Activated CD8-positive, alpha-beta T cell treated with anti-CD3 and anti-CD28 coated beads, Interleukin-2, amount 10 ng/mL, durations not matched to agents 7 days and 5 days (primary cell): ENCODE data around the gene POU2F3. TPM values are rescaled to one million over a fixed set of nuclear protein-coding genes. Genes with fewer than 3 reads are reported as not detected.
"Not testable (repeated sequence)": the region's sequence is repeated elsewhere in the genome, so short reads cannot be mapped to it uniquely, and the experiment has no call there.

Experiments used
- ATAC-seq: fragments of 150-1000 bp; cut with Tn5 transposase; one replicate; pipeline ENCODE4 v1.10.0; 2021; ENCODE audit warnings: moderate library complexity
- CTCF ChIA-PET: fragments of 350-600 bp; sonication (Branson Sonifier 250); formaldehyde crosslinking; loops from one replicate; lab custom pipeline; 2021; ENCODE audit warnings: antibody characterized with exemption; lab: Charles Lee
- POLR2A ChIA-PET: fragments of 350-600 bp; sonication (Branson Sonifier 250); formaldehyde crosslinking; loops from one replicate; lab custom pipeline; 2021; ENCODE audit warnings: antibody characterized with exemption; lab: Charles Lee
- DNase-seq: peaks from one replicate; pipeline ENCODE4 v3.0.0-alpha.2; 2020
- H3K27ac Mint-ChIP-seq: one replicate; pipeline ENCODE4 v1.8.0; 2021; ENCODE audit warnings: mild to moderate bottlenecking, mixed read lengths
- H3K27me3 Mint-ChIP-seq: one replicate; pipeline ENCODE4 v1.8.0; 2021; ENCODE audit warnings: low read depth, mixed read lengths
- H3K36me3 Mint-ChIP-seq: one replicate; pipeline ENCODE4 v1.8.0; 2021; ENCODE audit warnings: low read depth, mixed read lengths
- H3K4me1 Mint-ChIP-seq: one replicate; pipeline ENCODE4 v1.8.0; 2021; ENCODE audit warnings: low read depth, mixed read lengths
- H3K4me3 Mint-ChIP-seq: one replicate; pipeline ENCODE4 v1.8.0; 2021; ENCODE audit warnings: mild to moderate bottlenecking, mixed read lengths
- H3K9me3 Mint-ChIP-seq: one replicate; pipeline ENCODE4 v1.8.0; 2022; ENCODE audit warnings: mixed read lengths; ENCODE audit not compliant: insufficient read depth
- total RNA-seq, 2 experiments: library from RNA; stranded (reverse); gene quantifications; one replicate each; pipeline ENCODE4 v1.2.3, GENCODE V29; 2021

POU2F3 gene
- total RNA-seq, 2 experiments from 2014 or later, result not detected

DNA sequence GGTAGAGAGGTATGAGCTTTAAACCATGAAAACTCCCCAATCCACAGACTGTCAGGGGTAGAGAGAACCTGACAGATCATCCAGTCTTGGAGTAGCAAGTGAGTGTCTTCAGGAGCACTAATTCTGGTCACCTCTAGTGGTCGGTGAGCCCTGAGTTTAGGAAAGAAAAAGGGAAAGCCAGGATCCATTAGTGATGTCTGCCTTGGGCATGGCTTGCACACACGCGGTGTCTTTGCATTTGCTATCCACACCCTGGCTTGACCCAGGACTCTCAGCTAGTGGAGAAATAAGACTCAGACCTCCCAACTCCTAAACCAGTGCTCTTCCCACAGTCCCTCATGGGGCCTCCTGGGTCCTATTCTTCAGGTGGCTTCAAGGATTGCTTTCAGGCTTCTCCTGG, 19.3 kb downstream of the POU2F3 start:
- ChIA-PET POLR2A (interaction anchor here (1.2 kb wide), 1 partner anchor 13 kb away, joined by 3 read pairs; no protein-coding TSS in a partner anchor), CTCF (interaction anchor here (1.3 to 3.4 kb wide), 3 partner anchors 11 to 44 kb away, joined by 4 to 11 read pairs (median 5); no protein-coding TSS in a partner anchor)
- DNase-seq, result no peak
- Mint-ChIP-seq H3K36me3 (no peaks in the 10 kb centered on the region), H3K4me1 (peaks cover 11% of the 10 kb centered on the region), H3K27me3 (peaks cover 66% of the 10 kb centered on the region), H3K4me3 (no peak overlapping the region), H3K27ac (no peak overlapping the region), H3K9me3 (no peaks in the 10 kb centered on the region)
- ATAC-seq, result no peak

DNA sequence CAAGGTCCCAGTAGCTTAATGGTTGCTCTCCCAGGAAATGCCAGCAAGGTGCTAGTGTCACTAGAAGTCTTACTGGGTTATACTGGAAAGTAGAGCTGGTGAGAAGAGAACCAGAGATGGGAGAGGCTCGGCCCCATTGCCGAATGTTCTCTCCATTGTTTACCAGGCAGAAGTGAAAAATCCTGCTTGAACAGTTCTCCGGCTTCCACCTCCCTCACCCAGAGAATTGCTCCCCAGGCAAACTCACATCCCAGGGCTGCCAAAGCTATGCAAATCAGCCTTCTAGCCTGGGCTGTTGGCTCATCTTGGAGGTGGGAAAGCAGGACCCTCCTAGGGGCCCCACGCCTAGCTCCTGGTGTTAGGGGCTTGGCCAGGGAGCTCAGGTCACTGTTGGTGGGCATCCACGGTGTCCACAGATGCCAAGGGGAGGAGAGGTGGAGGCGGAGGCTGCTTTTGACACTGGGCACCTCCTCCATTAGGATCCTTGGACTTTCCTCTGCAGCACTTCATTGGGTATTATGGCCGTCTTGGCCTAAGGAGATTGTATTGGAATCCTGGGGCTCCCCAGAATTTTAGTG, 20.1 kb downstream of the POU2F3 start:
- Mint-ChIP-seq H3K9me3 (no peaks in the 10 kb centered on the region), H3K36me3 (no peaks in the 10 kb centered on the region), H3K4me3 (no peak overlapping the region), H3K27me3 (peaks cover 62% of the 10 kb centered on the region), H3K4me1 (peaks cover 4% of the 10 kb centered on the region), H3K27ac (no peak overlapping the region)
- ChIA-PET CTCF (interaction anchor here (0.8 to 3.4 kb wide), 4 partner anchors 10 to 44 kb away, joined by 3 to 11 read pairs (median 4); no protein-coding TSS in a partner anchor), POLR2A (no interaction called here)
- ATAC-seq, result no peak
- DNase-seq, result no peak

GRCh38 chr11:120260616-120261015, 20.7 kb downstream of the POU2F3 start:
- ChIA-PET CTCF (interaction anchor here (0.8 to 1.2 kb wide), 2 partner anchors 24 to 43 kb away, joined by 3 read pairs; no protein-coding TSS in a partner anchor), POLR2A (no interaction called here)
- peaks cover 57% of the 10 kb centered on the region for H3K27me3 Mint-ChIP-seq
- H3K4me1 Mint-ChIP-seq, result no peaks in the 10 kb centered on the region
- no peak overlapping the region for H3K4me3 Mint-ChIP-seq
- no peaks in the 10 kb centered on the region for H3K9me3 Mint-ChIP-seq
- H3K36me3 Mint-ChIP-seq, result no peaks in the 10 kb centered on the region
- no peak overlapping the region for H3K27ac Mint-ChIP-seq
- ATAC-seq (no peak), DNase-seq (no peak)

DNA sequence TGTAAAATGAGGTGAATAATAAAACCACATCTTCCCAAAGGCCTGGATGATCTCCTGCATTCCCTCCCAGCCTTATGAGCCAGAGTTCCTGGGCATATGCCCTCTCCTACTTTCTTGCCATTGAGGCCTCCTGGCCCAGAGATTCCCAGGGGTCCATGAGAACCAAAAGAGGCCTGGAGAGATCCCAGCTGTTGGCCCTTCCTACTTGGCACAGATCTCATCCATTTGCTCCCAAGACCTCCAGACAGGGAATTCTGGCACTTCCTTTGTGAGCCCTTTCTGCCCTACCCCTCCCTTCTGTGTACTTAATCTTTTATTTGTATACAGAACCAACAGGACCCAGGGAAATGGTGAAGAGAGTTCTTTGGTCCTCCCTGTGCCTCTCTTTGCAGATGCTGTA, 21.4 kb downstream of the POU2F3 start:
- H3K27me3 Mint-ChIP-seq, result peaks cover 57% of the 10 kb centered on the region
- no peaks in the 10 kb centered on the region for H3K36me3 Mint-ChIP-seq
- H3K27ac Mint-ChIP-seq, result no peak overlapping the region
- no peaks in the 10 kb centered on the region for H3K4me1 Mint-ChIP-seq
- ChIA-PET POLR2A (no interaction called here), CTCF (interaction anchor here (1.0 to 1.2 kb wide), 2 partner anchors 42 kb away, joined by 3 read pairs; no protein-coding TSS in a partner anchor)
- ATAC-seq, result no peak
- no peak overlapping the region for H3K4me3 Mint-ChIP-seq
- H3K9me3 Mint-ChIP-seq, result no peaks in the 10 kb centered on the region
- no peak for DNase-seq

DNA sequence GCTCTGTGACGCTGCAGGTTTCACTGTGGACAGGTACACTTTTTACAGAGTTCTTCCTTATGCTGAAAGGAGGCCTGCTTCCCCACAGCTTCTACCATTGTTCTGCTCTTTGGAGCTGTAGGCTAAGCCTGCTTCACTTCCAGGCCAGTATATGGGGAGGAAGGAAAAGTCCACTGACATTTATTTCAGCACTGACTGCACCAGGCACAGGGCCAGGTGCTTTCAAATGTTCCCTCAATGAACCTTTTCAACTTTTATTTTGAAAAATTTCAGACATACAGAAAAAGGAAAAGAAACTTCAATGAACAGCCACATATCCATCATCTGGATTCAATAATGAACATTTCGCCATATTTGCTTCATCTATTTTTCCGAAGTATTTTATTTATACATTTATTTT, 22.0 kb downstream of the POU2F3 start:
- H3K4me3 Mint-ChIP-seq, result no peak overlapping the region
- CTCF ChIA-PET, result interaction anchor here (1.0 kb wide), 1 partner anchor 41 kb away, joined by 3 read pairs; no protein-coding TSS in a partner anchor

GRCh38 chr11:120267319-120267718, 27.4 kb downstream of the POU2F3 start:
- Mint-ChIP-seq H3K27ac (no peak overlapping the region), H3K4me1 (no peaks in the 10 kb centered on the region), H3K36me3 (no peaks in the 10 kb centered on the region), H3K9me3 (no peaks in the 10 kb centered on the region), H3K4me3 (no peak overlapping the region), H3K27me3 (peaks cover 40% of the 10 kb centered on the region)
- ATAC-seq, result no peak
- DNase-seq, result no peak
- POLR2A ChIA-PET, result no interaction called here
- CTCF ChIA-PET, result interaction anchor here (2.4 kb wide), 1 partner anchor 36 kb away, joined by 8 read pairs; no protein-coding TSS in a partner anchor

More for the DNA sequence above, 22.0 kb downstream of the POU2F3 start:
- H3K9me3 Mint-ChIP-seq, result no peaks in the 10 kb centered on the region
- no peaks in the 10 kb centered on the region for H3K4me1 Mint-ChIP-seq
- H3K36me3 Mint-ChIP-seq, result no peaks in the 10 kb centered on the region
- DNase-seq (no peak), ATAC-seq (no peak)
- POLR2A ChIA-PET, result no interaction called here
- peaks cover 57% of the 10 kb centered on the region for H3K27me3 Mint-ChIP-seq
- no peak overlapping the region for H3K27ac Mint-ChIP-seq

- H3K27me3 Mint-ChIP-seq, result peaks cover 38% of the 10 kb centered on the region
- DNase-seq (no peak), ATAC-seq (no peak)
- H3K9me3 Mint-ChIP-seq, result no peaks in the 10 kb centered on the region
- H3K4me3 Mint-ChIP-seq, result no peak overlapping the region
- H3K4me1 Mint-ChIP-seq, result no peaks in the 10 kb centered on the region
- H3K36me3 Mint-ChIP-seq, result no peaks in the 10 kb centered on the region
- ChIA-PET CTCF (interaction anchor here (1.3 to 2.4 kb wide), 3 partner anchors 32 to 67 kb away, joined by 3 to 8 read pairs (median 6); partner anchors contain the start of gene ARHGEF12), POLR2A (no interaction called here)
- H3K27ac Mint-ChIP-seq, result no peak overlapping the region
These were observed 28.7 kb downstream of the POU2F3 start for GRCh38 chr11:120268686-120269085.

- Mint-ChIP-seq H3K4me3 (no peak overlapping the region), H3K27ac (no peak overlapping the region), H3K9me3 (no peaks in the 10 kb centered on the region), H3K36me3 (no peaks in the 10 kb centered on the region), H3K27me3 (peaks cover 43% of the 10 kb centered on the region), H3K4me1 (no peaks in the 10 kb centered on the region)
- ATAC-seq, result no peak
- no peak for DNase-seq
- POLR2A ChIA-PET, result no interaction called here
- CTCF ChIA-PET, result interaction anchor here (1.0 to 1.9 kb wide), 3 partner anchors 11 to 33 kb away, joined by 4 to 6 read pairs (median 5); no protein-coding TSS in a partner anchor
These were observed 30.4 kb downstream of the POU2F3 start for GRCh38 chr11:120270386-120270785.

DNA sequence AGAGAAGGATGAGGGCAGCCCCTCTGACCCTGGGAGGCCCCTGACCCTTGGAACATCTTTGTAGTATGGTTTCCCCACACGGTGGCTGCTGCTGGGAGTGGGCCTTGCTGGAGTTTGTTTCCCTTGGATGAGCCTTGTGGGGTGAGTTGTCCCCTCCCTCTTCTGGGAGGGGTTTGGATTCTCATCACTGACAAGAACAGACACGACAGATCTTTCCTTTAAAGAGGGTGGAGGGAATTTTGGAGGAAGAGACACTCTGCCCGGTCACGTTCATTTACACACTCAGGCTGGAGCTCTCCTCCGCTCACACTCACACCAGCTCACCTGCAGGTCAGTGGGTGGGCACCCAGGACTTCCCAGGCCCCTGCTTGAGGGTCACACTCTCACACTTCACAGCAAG, 31.7 kb downstream of the POU2F3 start:
- POLR2A ChIA-PET, result no interaction called here
- Mint-ChIP-seq H3K9me3 (no peaks in the 10 kb centered on the region), H3K4me1 (no peaks in the 10 kb centered on the region), H3K27ac (no peak overlapping the region), H3K4me3 (no peak overlapping the region), H3K27me3 (peaks cover 32% of the 10 kb centered on the region), H3K36me3 (no peaks in the 10 kb centered on the region)
- ATAC-seq, result no peak
- no peak for DNase-seq
- CTCF ChIA-PET, result no interaction called here

- ATAC-seq (no peak), DNase-seq (no peak)
- no peaks in the 10 kb centered on the region for H3K4me1 Mint-ChIP-seq
- CTCF ChIA-PET, result no interaction called here
- POLR2A ChIA-PET, result no interaction called here
- H3K4me3 Mint-ChIP-seq, result no peak overlapping the region
- H3K36me3 Mint-ChIP-seq, result no peaks in the 10 kb centered on the region
- H3K27ac Mint-ChIP-seq, result no peak overlapping the region
- H3K9me3 Mint-ChIP-seq, result no peaks in the 10 kb centered on the region
- H3K27me3 Mint-ChIP-seq, result peaks cover 27% of the 10 kb centered on the region
These were observed 32.4 kb downstream of the POU2F3 start for GRCh38 chr11:120272303-120272702.

DNA sequence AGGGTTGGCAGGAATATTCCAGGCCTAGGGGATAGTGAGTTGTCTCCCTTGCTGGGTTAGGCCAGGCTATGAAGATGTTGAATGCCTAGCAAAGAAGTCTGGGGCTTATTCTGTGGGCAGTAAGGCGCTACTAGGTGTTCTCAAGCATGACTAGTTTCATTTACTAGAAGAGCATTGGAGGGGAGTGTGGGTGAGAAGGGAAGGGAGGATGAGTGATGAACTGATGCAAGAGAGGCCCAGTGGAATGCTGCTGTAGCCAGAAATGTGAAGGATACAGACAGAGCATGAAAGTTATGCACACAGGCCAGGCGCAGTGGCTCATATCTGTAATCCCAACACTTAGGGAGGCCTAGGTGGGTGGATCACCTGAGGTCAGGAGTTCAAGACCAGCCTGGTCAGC, 33.5 kb downstream of the POU2F3 start:
- no peak for DNase-seq
- CTCF ChIA-PET, result no interaction called here
- no peaks in the 10 kb centered on the region for H3K9me3 Mint-ChIP-seq
- POLR2A ChIA-PET, result no interaction called here
- H3K27ac Mint-ChIP-seq, result no peak overlapping the region
- no peaks in the 10 kb centered on the region for H3K4me1 Mint-ChIP-seq
- H3K36me3 Mint-ChIP-seq, result no peaks in the 10 kb centered on the region
- ATAC-seq, result no peak
- H3K4me3 Mint-ChIP-seq, result no peak overlapping the region
- H3K27me3 Mint-ChIP-seq, result peaks cover 26% of the 10 kb centered on the region

GRCh38 chr11:120273956-120274355, 34.0 kb downstream of the POU2F3 start:
- H3K4me1 Mint-ChIP-seq, ATAC-seq, DNase-seq, H3K27ac Mint-ChIP-seq, H3K4me3 Mint-ChIP-seq, POLR2A ChIA-PET, H3K36me3 Mint-ChIP-seq, H3K9me3 Mint-ChIP-seq: not testable (repeated sequence)
- CTCF ChIA-PET, result interaction anchor here (1.9 kb wide), 1 partner anchor 29 kb away, joined by 7 read pairs; no protein-coding TSS in a partner anchor
- H3K27me3 Mint-ChIP-seq, result peaks cover 28% of the 10 kb centered on the region
